Muscle of arm (tissue), 12 donors: ENCODE results near the gene WDR27. TPM values are rescaled to one million over a fixed set of nuclear protein-coding genes. Genes with fewer than 3 reads are reported as not detected.
"Not testable (repeated sequence)": the region's sequence is repeated elsewhere in the genome, so short reads cannot be mapped to it uniquely, and the experiment has no call there.

ENCODE experiments used
- DNase-seq: peaks from one replicate; pipeline ENCODE4 v3.0.0-alpha.2; 2013
- polyA plus RNA-seq, 12 donors: library from polyadenylated mRNA; unstranded; fragments of 120-200 nt; gene quantifications; one replicate each; pipeline ENCODE4 v1.2.1, GENCODE V29; 2013; ENCODE audit not compliant: insufficient read length in 12 of 12

The WDR27 gene
- polyA plus RNA-seq, 12 donors: 17.8 to 60.4 (median 35.3) TPM; not detected in 1

DNA sequence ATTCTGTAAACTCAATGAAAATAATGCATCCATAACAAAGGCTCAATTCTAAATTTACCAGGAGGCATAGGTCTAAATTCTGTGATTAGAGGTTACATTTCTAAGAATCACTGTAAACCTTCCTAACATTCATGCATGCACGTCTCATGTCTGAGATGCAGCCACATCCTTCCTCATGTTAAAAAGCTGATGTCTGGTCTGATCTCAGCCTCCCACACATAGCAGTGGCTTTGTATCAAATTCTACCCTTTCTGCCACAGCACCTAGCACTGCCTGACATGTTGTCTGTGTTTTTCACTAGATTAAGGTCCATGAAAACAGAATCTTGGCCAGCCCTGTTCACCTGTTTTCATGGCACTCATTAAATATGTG lies 171.1 kb downstream of the WDR27 start:
- DNase-seq: no peak

DNA sequence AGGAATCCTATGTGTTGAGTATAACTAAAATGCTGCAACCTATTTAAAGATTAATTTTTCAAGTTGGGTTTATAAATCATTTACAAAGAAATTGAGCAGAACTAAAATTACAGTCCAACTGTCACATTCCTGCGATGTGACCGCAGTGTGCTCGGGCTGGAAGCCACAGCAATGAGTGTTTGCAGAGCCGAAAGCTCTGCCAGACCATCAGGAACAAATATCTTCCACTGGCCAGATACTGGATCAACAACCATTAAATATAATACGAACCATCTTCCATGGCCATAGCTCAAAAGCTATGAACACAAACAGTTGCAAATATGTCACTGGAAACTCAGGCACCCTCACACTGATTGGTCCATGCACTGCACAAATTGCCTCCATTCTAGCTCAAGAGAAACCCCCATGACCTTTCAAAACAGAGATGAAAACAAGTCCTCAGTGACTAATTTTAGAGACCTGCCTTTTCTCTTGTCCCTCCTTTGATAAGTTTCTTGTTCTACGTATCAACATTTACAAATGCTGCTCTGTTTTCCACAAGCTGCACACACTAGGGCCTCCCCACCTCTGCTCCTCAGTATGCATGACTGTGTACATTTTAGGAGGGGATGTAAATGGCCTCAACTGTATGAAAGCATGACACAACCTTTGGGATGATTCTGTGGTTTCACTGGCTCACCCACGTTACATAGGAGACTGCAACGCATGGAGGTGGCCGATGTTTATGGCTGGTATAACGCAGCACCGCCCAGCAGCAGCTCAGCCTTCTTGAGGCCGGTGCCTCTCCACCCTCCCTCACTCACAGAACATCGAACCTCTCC lies 171.7 kb downstream of the WDR27 start:
- peak; percentile 80 for DNase-seq

- DNase-seq: no peak
Measured at GRCh38 chr6:169528755-169529154, 173.1 kb downstream of the WDR27 start.

GRCh38 chr6:169527306-169527705 lies 174.5 kb downstream of the WDR27 start:
- no peak for DNase-seq

- DNase-seq: no peak
Measured at GRCh38 chr6:169521825-169522224, 180.0 kb downstream of the WDR27 start.

DNA sequence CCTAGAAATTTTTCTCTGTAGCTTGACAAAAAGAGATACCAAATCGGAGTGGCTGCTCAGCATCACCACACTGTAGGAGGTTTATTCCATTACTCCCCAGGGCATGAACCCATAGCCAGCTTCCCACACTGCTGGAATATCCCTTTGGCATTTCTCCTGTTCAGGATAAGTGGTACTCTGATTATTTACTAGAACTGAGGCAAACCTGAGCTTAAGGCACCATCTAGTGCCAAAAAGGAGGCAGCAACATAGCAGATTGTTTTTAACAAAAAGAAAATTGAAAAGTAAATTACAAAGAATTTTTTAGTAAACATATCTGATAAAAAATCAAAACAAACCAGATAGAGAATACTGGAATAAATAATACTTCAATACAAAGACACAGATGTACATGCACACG lies 181.7 kb downstream of the WDR27 start:
- DNase-seq: no peak

GRCh38 chr6:169518451-169518850 lies 183.4 kb downstream of the WDR27 start:
- no peak for DNase-seq

DNA sequence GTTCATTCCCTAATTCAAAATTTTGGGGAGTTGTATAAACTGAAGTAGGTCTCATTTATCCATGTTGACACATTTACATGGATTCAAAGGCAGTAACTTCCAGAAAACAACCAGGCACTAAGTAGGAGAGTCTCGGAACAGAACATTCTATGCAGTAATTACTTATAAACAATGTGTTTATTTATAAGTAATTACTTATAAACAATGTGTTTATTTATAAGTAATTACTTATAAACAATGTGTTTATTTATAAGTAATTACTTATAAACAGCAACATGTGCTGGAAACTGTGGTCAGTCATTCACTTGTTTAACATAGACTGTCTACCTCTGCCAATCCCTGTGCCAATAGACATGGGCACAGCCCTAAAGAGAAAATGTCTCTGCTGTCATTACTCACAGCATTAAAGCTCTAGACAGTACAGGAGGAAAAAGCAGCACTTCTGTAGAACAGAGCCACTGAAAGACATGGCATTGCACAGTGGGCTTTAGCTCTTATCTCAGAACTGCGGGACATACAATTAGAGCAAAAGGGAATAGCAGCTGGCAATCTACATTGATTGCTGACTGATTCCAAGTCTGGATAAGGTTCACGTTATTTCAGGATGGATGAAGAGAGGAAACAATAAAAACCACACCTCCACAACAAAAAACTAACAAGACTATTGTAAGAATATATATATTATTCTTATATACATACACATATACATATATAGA lies 188.2 kb downstream of the WDR27 start:
- DNase-seq: no peak

- not testable (repeated sequence) for DNase-seq
Measured at GRCh38 chr6:169511785-169512184, 190.0 kb downstream of the WDR27 start.

DNA sequence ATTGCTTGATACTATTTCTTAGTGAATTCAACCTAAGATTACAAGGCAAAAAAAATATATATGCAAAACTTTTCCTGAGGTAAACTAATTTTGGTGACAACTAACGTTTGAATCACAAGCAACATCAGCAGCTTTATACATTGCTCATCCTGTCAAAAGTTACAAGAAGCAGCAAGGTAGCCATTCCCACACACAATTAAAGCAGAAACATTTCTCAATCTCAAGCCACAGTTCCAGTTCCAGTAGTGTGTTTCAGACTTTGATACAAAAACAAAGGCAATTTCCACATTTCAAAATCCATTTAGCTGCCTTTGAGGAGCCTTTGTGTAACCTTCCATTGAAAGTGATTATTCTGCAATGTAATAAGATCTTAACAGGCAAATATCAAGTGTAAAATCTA lies 191.0 kb downstream of the WDR27 start:
- no peak for DNase-seq

GRCh38 chr6:169508452-169508851 lies 193.4 kb downstream of the WDR27 start:
- no peak for DNase-seq

DNA sequence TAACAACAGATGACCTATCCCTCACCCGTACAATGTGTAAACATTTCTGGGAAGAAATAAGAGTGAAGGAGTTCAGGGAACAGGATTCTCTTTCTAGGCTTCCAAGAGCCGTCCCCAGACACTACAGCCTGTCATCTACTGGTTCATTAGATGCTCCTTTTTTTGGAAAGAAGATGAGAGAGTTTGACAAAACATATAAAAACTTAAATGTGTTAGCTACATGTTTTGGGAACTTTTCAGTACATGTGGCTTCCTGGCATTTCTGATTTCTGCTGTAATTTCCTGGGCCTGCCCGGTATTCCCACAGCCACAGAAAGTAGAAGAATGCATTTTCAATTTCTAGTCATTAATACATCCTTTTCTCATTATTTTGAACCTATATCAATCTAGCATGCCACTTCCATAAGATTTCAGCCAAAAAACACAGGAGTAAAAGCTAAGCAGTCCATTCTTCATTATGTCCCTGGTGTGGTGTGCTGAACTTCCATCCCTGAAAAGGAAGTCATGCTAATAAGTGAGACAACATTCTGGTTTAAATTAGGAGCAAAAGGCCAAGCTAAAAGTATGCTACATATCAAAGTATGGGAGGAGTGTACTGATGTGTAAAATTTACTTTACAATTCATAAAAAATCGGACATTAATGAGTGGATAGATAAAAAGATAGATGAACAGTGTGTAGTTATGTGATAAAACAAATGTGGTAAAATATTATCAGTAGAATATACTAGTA lies 198.2 kb downstream of the WDR27 start:
- peak; percentile 63 for DNase-seq

- no peak for DNase-seq
Measured at GRCh38 chr6:169502445-169502844, 199.4 kb downstream of the WDR27 start.

GRCh38 chr6:169501777-169502313 lies 200.0 kb downstream of the WDR27 start:
- DNase-seq: no peak

DNA sequence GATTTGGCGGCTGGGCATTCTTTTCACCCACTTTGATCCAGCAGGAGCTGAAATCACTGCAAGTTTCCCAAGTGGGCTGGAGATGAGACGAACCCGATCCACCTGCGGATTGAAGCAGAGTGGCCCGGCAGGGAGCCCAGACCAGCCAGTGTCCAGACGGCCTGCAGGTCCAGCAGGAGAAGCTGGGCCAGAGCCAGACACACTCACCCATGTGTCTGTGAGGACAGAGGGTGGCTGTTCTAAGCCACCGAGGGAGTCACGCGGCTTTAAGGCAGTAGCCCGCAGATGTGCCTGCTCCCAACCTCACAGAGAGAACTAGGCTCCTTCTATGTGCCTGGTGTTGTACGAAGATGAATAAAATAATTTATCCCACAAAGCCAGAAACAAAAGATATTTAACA lies 200.7 kb downstream of the WDR27 start:
- DNase-seq: no peak

DNA sequence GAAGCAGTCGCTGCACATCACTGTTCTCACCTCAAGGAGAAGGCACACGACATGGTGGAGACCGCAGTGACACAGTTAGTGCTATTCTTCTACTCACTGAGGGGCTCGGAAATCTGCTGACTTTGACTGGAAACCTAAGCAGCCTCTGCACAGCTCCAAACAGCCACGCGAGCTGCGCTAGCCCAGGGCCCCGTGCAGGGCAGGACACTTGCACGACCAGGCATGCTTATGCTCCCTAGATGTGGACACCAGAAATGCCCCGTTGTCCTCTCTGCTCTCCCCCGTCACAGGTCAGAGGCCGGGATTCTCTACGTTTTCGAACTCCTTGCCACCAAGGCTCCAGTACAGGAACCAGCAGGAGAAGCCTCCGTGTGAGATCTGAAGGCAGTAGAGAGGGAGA lies 201.1 kb downstream of the WDR27 start:
- no peak for DNase-seq

DNA sequence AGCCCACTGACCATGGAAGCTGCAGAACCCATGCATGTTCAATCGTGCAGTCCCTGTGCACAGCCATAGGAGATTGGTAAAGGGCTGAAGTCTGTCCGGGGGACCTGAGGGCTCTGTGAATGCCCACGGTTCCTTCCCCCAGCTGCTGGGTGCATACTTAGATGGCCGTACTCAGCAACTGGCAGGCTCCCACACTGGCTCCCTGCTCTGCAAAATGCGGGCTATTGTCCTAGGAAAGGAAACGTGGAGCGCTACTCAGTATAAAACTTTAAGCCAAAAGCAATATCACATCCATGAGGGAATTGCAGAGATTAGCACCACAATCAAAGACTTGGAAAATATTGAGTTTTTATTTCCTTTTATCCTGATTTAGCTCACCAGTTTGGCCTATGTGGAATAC lies 202.0 kb downstream of the WDR27 start:
- DNase-seq: no peak

GRCh38 chr6:169498916-169499513 lies 202.8 kb downstream of the WDR27 start:
- no peak for DNase-seq

GRCh38 chr6:169495601-169496000 lies 206.2 kb downstream of the WDR27 start:
- no peak for DNase-seq

- no peak for DNase-seq
Measured at GRCh38 chr6:169494038-169494437, 207.8 kb downstream of the WDR27 start.

DNA sequence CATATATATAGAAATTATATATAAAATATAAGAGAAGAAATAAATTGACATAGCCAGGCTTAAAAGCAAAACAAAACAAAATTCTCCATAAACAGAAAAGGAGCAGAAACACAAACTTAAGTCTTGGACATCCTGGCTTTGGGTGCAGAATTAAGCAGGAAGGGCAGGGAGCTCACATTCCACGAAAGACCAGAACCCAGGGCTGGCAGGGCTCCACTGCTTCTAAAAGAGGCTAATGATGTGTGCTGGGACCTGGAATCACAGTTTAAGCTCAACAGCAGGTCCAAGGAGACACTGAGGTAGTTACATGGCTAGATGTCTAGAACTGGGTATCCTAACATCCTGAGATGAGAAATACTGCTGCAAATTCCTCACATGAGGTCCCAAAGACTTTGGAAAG lies 210.3 kb downstream of the WDR27 start:
- DNase-seq: no peak

GRCh38 chr6:169490830-169491229 lies 211.0 kb downstream of the WDR27 start:
- no peak for DNase-seq
